Measurements from ENCODE around the gene SLCO4A1.

DNA sequence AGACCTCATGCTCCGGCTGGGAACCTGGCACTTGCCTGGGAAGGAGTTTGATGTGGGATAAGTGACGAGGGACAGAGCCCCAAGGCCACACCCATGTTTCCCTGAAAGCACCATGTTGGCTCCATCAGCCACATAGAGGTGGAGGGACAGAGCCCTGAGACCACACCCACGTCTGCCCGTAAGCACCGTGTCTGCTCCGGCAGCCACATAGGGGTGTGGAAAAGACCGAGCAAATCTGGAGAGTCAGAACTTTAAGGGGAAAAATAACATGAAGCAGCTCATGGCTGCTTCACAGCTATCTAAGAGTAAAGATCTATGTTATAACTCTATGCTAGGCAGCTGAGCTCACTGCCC is 15.3 kb downstream of the SLCO4A1 start:
- TF ChIP-seq EZH2 (IDR thresholded peaks at IDR 0.05; ENCODE audit: borderline replicate concordance): no peak
- TF ChIP-seq CTCF (IDR thresholded peaks at IDR 0.05; ENCODE audit: poor library complexity): no peak
- no peak for TF ChIP-seq EZH2phosphoT487 (IDR thresholded peaks at IDR 0.05; ENCODE audit: low read depth, severe bottlenecking, unreplicated experiment)
